ENCODE data around the gene C1orf105.

Gene C1orf105

GRCh38 chr1:172397633-172398032, 22.9 kb upstream of the C1orf105 start:
- no peak for DNase-seq

GRCh38 chr1:172398193-172398592, 22.3 kb upstream of the C1orf105 start:
- no peak for DNase-seq

- DNase-seq = peak; percentile 32
These were observed 21.3 kb upstream of the C1orf105 start for GRCh38 chr1:172398970-172399755.

GRCh38 chr1:172399756-172400721, 20.4 kb upstream of the C1orf105 start:
- DNase-seq = no peak

- DNase-seq = no peak
These were observed 19.8 kb upstream of the C1orf105 start for GRCh38 chr1:172400722-172401105.

- DNase-seq = no peak
These were observed 19.0 kb upstream of the C1orf105 start for GRCh38 chr1:172401477-172401876.

GRCh38 chr1:172401892-172402291, 18.6 kb upstream of the C1orf105 start:
- no peak for DNase-seq

GRCh38 chr1:172402878-172403569, 17.5 kb upstream of the C1orf105 start:
- no peak for DNase-seq

- no peak for DNase-seq
These were observed 16.4 kb upstream of the C1orf105 start for GRCh38 chr1:172404121-172404520.

GRCh38 chr1:172405912-172406311, 14.6 kb upstream of the C1orf105 start:
- no peak for DNase-seq

GRCh38 chr1:172406968-172407367, 13.5 kb upstream of the C1orf105 start:
- DNase-seq = no peak

- DNase-seq = no peak
These were observed 11.5 kb upstream of the C1orf105 start for GRCh38 chr1:172408958-172409357.

- DNase-seq = no peak
These were observed 10.5 kb upstream of the C1orf105 start for GRCh38 chr1:172410027-172410426.

- no peak for DNase-seq
These were observed 8.6 kb upstream of the C1orf105 start for GRCh38 chr1:172411791-172412338.

GRCh38 chr1:172414331-172414730, 6.2 kb upstream of the C1orf105 start:
- DNase-seq = no peak

- no peak for DNase-seq
These were observed 3.9 kb upstream of the C1orf105 start for GRCh38 chr1:172416496-172417035.

GRCh38 chr1:172417557-172417956, 2.9 kb upstream of the C1orf105 start:
- DNase-seq = no peak

GRCh38 chr1:172421974-172422604, 1.6 kb downstream of the C1orf105 start:
- DNase-seq = no peak

- DNase-seq = no peak
These were observed 2.9 kb downstream of the C1orf105 start for GRCh38 chr1:172423336-172423735.

GRCh38 chr1:172425339-172425738, 4.9 kb downstream of the C1orf105 start:
- DNase-seq = no peak

GRCh38 chr1:172427191-172427590, 6.7 kb downstream of the C1orf105 start:
- DNase-seq = no peak
